Neural progenitor cell (in vitro differentiated cells): ENCODE data around the gene DDX4. TPM values are rescaled to one million over a fixed set of nuclear protein-coding genes. Genes with fewer than 3 reads are reported as not detected.

Experiments
- DNase-seq: peaks from one replicate; pipeline ENCODE4 v3.0.0-alpha.2; 2016; ENCODE audit warnings: low spot score
- H2AFZ ChIP-seq: fragments of 200-600 bp; sonication (generic); replicated peaks from 2 replicates; pipeline ENCODE4 v1.6.1; 2016; ENCODE audit warnings: antibody characterized with exemption
- H3F3A ChIP-seq: fragments of 200-600 bp; sonication (generic); 2 replicates; pipeline ENCODE4 v1.6.1; 2016; ENCODE audit warnings: antibody characterized with exemption, low read depth
- H3K27ac ChIP-seq: fragments of 200-600 bp; sonication (generic); 2 replicates; pipeline ENCODE4 v1.5.1; 2016; ENCODE audit warnings: mild to moderate bottlenecking
- H3K27me3 ChIP-seq: fragments of 200-600 bp; sonication (generic); 2 replicates; pipeline ENCODE4 v1.6.1; 2016; ENCODE audit warnings: mild to moderate bottlenecking, moderate library complexity
- H3K36me3 ChIP-seq: fragments of 200-600 bp; sonication (generic); 2 replicates; pipeline ENCODE4 v1.5.1; 2016
- H3K4me1 ChIP-seq: fragments of 200-600 bp; sonication (generic); 2 replicates; pipeline ENCODE4 v1.6.1; 2016; ENCODE audit warnings: mixed run types
- H3K4me2 ChIP-seq: fragments of 200-600 bp; sonication (generic); 2 replicates; pipeline ENCODE4 v1.6.1; 2016
- H3K4me3 ChIP-seq: fragments of 200-600 bp; sonication (generic); 2 replicates; pipeline ENCODE4 v1.5.1; 2016
- H3K79me2 ChIP-seq: fragments of 200-600 bp; sonication (generic); 2 replicates; pipeline ENCODE4 v1.6.1; 2016; ENCODE audit warnings: low read depth
- H3K9ac ChIP-seq: fragments of 200-600 bp; sonication (generic); 2 replicates; pipeline ENCODE4 v1.6.1; 2016
- H3K9me3 ChIP-seq: fragments of 200-600 bp; sonication (generic); 2 replicates; pipeline ENCODE4 v1.5.1; 2016; ENCODE audit warnings: low read depth
- H4K20me1 ChIP-seq: fragments of 200-600 bp; sonication (generic); 2 replicates; pipeline ENCODE4 v1.6.1; 2016; ENCODE audit warnings: low read depth
- H3K27ac Mint-ChIP-seq: 3 replicates; pipeline ENCODE4 v1.8.0; 2021; ENCODE audit warnings: mixed read lengths
- H3K27me3 Mint-ChIP-seq: 2 replicates; pipeline ENCODE4 v1.8.0; 2022; ENCODE audit warnings: low read depth, mild to moderate bottlenecking, inconsistent platforms, moderate library complexity, mixed read lengths; ENCODE audit not compliant: insufficient read depth
- H3K36me3 Mint-ChIP-seq: 3 replicates; pipeline ENCODE4 v1.8.0; 2021; ENCODE audit warnings: mixed read lengths
- H3K4me1 Mint-ChIP-seq: 3 replicates; pipeline ENCODE4 v1.8.0; 2021; ENCODE audit warnings: mixed read lengths
- H3K4me3 Mint-ChIP-seq: 3 replicates; pipeline ENCODE4 v1.8.0; 2021; ENCODE audit warnings: mild to moderate bottlenecking, moderate library complexity, mixed read lengths
- H3K9me3 Mint-ChIP-seq: 3 replicates; pipeline ENCODE4 v1.8.0; 2020; ENCODE audit warnings: mixed read lengths
- CTCF ChIP-seq: fragments of 200-600 bp; sonication (generic); IDR thresholded peaks from 2 replicates; pipeline ENCODE4 v1.5.1; 2017; ENCODE audit warnings: antibody characterized with exemption, mild to moderate bottlenecking
- EZH2 ChIP-seq: fragments of 200-600 bp; sonication (generic); IDR thresholded peaks from 2 replicates; pipeline ENCODE4 v1.6.1; 2017; ENCODE audit warnings: antibody characterized with exemption, mild to moderate bottlenecking, moderate library complexity
- EZH2phosphoT487 ChIP-seq: fragments of 200-600 bp; sonication (generic); IDR thresholded peaks from 2 replicates; pipeline ENCODE4 v1.6.1; 2017; ENCODE audit warnings: antibody characterized with exemption
- total RNA-seq: library from RNA; depleted of rRNA; stranded (reverse); fragments of >200 nt; gene quantifications from 2 replicates; pipeline ENCODE4 v1.2.3, GENCODE V29; 2015; ENCODE audit warnings: low replicate concordance

DDX4 gene
- 0.09 TPM in 1 of 2 replicates, not detected in the other for total RNA-seq

GRCh38 chr5:55737793-55738192 lies at the start of gene DDX4:
DDX4 (plus strand) TSS chr5:55738061; CDS start chr5:55738964, 903 bp downstream.
- no peaks in the 10 kb centered on the region for H4K20me1 ChIP-seq
- H3K9me3 Mint-ChIP-seq: peaks cover 2% of the 10 kb centered on the region
- no peak for DNase-seq
- H3K27me3 ChIP-seq: no peaks in the 10 kb centered on the region
- no peak within 1 kb of the TSS for H3K27ac Mint-ChIP-seq
- no peak within 1 kb of the TSS for H2AFZ ChIP-seq
- H3K4me3 ChIP-seq: no peak within 1 kb of the TSS
- H3K9ac ChIP-seq: no peak within 1 kb of the TSS
- H3K4me1 Mint-ChIP-seq: no peaks in the 10 kb centered on the region
- no peak for TF ChIP-seq EZH2phosphoT487
- no peak for TF ChIP-seq CTCF
- TF ChIP-seq EZH2: no peak
- H3K27ac ChIP-seq: no peak within 1 kb of the TSS
- no peaks in the 10 kb centered on the region for H3K36me3 ChIP-seq
- H3K4me1 ChIP-seq: no peaks in the 10 kb centered on the region
- H3K36me3 Mint-ChIP-seq: no peaks in the 10 kb centered on the region
- no peak within 1 kb of the TSS for H3K4me2 ChIP-seq
- no peaks in the 10 kb centered on the region for H3F3A ChIP-seq
- H3K79me2 ChIP-seq: no peaks in the 10 kb centered on the region
- peaks cover 3% of the 10 kb centered on the region for H3K27me3 Mint-ChIP-seq
- no peak within 1 kb of the TSS for H3K4me3 Mint-ChIP-seq
- H3K9me3 ChIP-seq: no peaks in the 10 kb centered on the region

- peaks cover 6% of the 10 kb centered on the region for H4K20me1 ChIP-seq
- TF ChIP-seq CTCF (peak; percentile 81), EZH2 (no peak)
- peaks cover 13% of the 10 kb centered on the region for H3K36me3 Mint-ChIP-seq
- no peak overlapping the region for H3K4me3 ChIP-seq
- no peak overlapping the region for H2AFZ ChIP-seq
- DNase-seq: no peak
- H3K4me2 ChIP-seq: no peak overlapping the region
- H3K27me3 Mint-ChIP-seq: no peaks in the 10 kb centered on the region
- no peak overlapping the region for H3K27ac ChIP-seq
- peaks cover 2% of the 10 kb centered on the region for H3K4me1 Mint-ChIP-seq
- H3F3A ChIP-seq: peaks cover 6% of the 10 kb centered on the region
- no peaks in the 10 kb centered on the region for H3K9me3 ChIP-seq
- no peak overlapping the region for H3K27ac Mint-ChIP-seq
- no peaks in the 10 kb centered on the region for H3K36me3 ChIP-seq
- H3K4me1 ChIP-seq: peaks cover 6% of the 10 kb centered on the region
- H3K9ac ChIP-seq: no peak overlapping the region
- peaks cover 2% of the 10 kb centered on the region for H3K9me3 Mint-ChIP-seq
- no peak overlapping the region for H3K4me3 Mint-ChIP-seq
- no peaks in the 10 kb centered on the region for H3K27me3 ChIP-seq
- H3K79me2 ChIP-seq: no peaks in the 10 kb centered on the region
These were observed 46.4 kb upstream of the DDX4 start for GRCh38 chr5:55691265-55692105.

DNA sequence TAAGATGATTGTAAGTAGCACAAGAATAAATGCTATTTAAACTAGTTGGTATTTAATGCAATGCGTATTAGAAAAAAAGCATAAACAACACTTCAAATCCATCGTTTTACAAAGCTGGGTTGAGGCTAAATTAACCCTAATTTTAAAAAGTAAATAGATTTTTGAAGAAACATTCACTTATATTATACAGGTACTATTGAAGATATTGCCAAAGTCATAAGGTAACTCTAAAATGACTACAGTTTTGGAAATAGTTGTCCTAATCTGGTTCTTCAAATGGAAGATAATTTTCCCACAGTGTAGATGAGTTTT lies 45.8 kb upstream of the DDX4 start:
- H3K9me3 Mint-ChIP-seq: peaks cover 5% of the 10 kb centered on the region
- no peak overlapping the region for H3K27ac Mint-ChIP-seq
- no peak overlapping the region for H3K9ac ChIP-seq
- H3K27me3 ChIP-seq: no peaks in the 10 kb centered on the region
- no peak overlapping the region for H3K4me3 ChIP-seq
- H3K27me3 Mint-ChIP-seq: no peaks in the 10 kb centered on the region
- H3K27ac ChIP-seq: no peak overlapping the region
- H3F3A ChIP-seq: peaks cover 6% of the 10 kb centered on the region
- no peak overlapping the region for H3K4me2 ChIP-seq
- no peak for TF ChIP-seq CTCF
- TF ChIP-seq EZH2: no peak
- TF ChIP-seq EZH2phosphoT487: no peak
- no peaks in the 10 kb centered on the region for H3K79me2 ChIP-seq
- no peak overlapping the region for H2AFZ ChIP-seq
- H3K36me3 ChIP-seq: no peaks in the 10 kb centered on the region
- DNase-seq: no peak
- H4K20me1 ChIP-seq: peaks cover 6% of the 10 kb centered on the region
- peaks cover 2% of the 10 kb centered on the region for H3K4me1 Mint-ChIP-seq
- no peak overlapping the region for H3K4me3 Mint-ChIP-seq
- H3K4me1 ChIP-seq: peaks cover 6% of the 10 kb centered on the region
- no peaks in the 10 kb centered on the region for H3K9me3 ChIP-seq
- peaks cover 11% of the 10 kb centered on the region for H3K36me3 Mint-ChIP-seq
